HepG2 (cell line): Measurements from ENCODE around the gene PDE5A. TPM values are rescaled to one million over a fixed set of nuclear protein-coding genes. Genes with fewer than 3 reads are reported as not detected.

Experiments
- ATAC-seq: fragments of 200-7000 bp; cut with Tn5 transposase; 3 replicates; pipeline ENCODE4 v1.9.1; 2020; ENCODE audit warnings: mild to moderate bottlenecking, moderate library complexity
- BruUV-seq: library from RNA; stranded (reverse); fragments of 400-500 nt; replicated peaks from 2 replicates; lab custom pipeline; 2021; lab: Mats Ljungman, UMichigan
- CTCF ChIA-PET: fragments of 300-600 bp; formaldehyde crosslinking; extraction: SDS; loops from one replicate; lab custom pipeline; 2021; ENCODE audit warnings: low total read pairs, inconsistent platforms, low intra/inter-chr PET ratio; lab: Yijun Ruan, JAX
- POLR2A ChIA-PET: fragments of 350-600 bp; sonication (Branson Sonifier 250); formaldehyde crosslinking; loops from one replicate; lab custom pipeline; 2020; ENCODE audit warnings: antibody characterized with exemption, inconsistent platforms; lab: Yijun Ruan, JAX
- DNase-seq: peaks from one replicate; pipeline ENCODE4 v3.0.0-alpha.2; 2015; ENCODE audit warnings: low spot score
- FAIRE-seq: peaks from 3 replicates; lab custom pipeline; 2011; peaks lifted over from hg19 to GRCh38; lab: Jason Lieb, UNC
- H2AFZ ChIP-seq: one replicate; pipeline ENCODE4 v1.6.1; 2011; ENCODE audit warnings: low read length, inconsistent platforms
- H3K27ac ChIP-seq: fragments of 300-600 bp; 3 replicates; pipeline ENCODE4 v1.8.0; 2011; ENCODE audit warnings: mixed run types, mild to moderate bottlenecking, mixed read lengths, low read length, inconsistent platforms; ENCODE audit not compliant: insufficient read depth; ENCODE audit errors: extremely low read length
- H3K27me3 ChIP-seq, 2 experiments: fragments of 200-600 bp in 1 of 2; 2 replicates in 1 of 2; 3 replicates in 1 of 2; pipeline versions ENCODE4 v1.6.0 to v1.8.0; 2011; ENCODE audit warnings: low read length in 2 of 2, mild to moderate bottlenecking in 2 of 2, moderate library complexity in 2 of 2, inconsistent platforms in 1 of 2; ENCODE audit not compliant: insufficient read depth in 2 of 2, control insufficient read depth in 1 of 2
- H3K36me3 ChIP-seq, 2 experiments: fragments of 200-600 bp in 1 of 2; replicated peaks in 1 of 2; 2 replicates in 1 of 2; 3 replicates in 1 of 2; pipeline versions ENCODE4 v1.5.1 to v1.8.0; 2011; ENCODE audit warnings: low read length in 2 of 2, inconsistent platforms in 1 of 2; ENCODE audit not compliant: insufficient read depth in 2 of 2, control insufficient read depth in 1 of 2
- H3K4me1 ChIP-seq: 2 replicates; pipeline ENCODE4 v1.5.1; 2012; ENCODE audit warnings: low read length, inconsistent platforms; ENCODE audit not compliant: insufficient read depth
- H3K4me2 ChIP-seq: 2 replicates; pipeline ENCODE4 v1.6.0; 2011; ENCODE audit warnings: low read depth, low read length, inconsistent platforms
- H3K4me3 ChIP-seq, 3 experiments: fragments of 200-600 bp in 1 of 3; sonication (generic), shearing (Covaris generic) in 1 of 3; replicated peaks in 1 of 3; 2 replicates each; pipeline ENCODE4 v1.5.1; 2011 to 2016; ENCODE audit warnings: low read length in 3 of 3, inconsistent platforms in 2 of 3, low read depth in 2 of 3, mild to moderate bottlenecking in 2 of 3, control low read depth in 1 of 3, mixed read lengths in 1 of 3; ENCODE audit not compliant: insufficient read depth in 1 of 3
- H3K79me2 ChIP-seq: one replicate; pipeline ENCODE4 v1.6.1; 2011; ENCODE audit warnings: low read length, inconsistent platforms; ENCODE audit not compliant: insufficient read depth
- H3K9ac ChIP-seq: 2 replicates; pipeline ENCODE4 v1.6.0; 2011; ENCODE audit warnings: mild to moderate bottlenecking, low read depth, low read length, inconsistent platforms; ENCODE audit not compliant: insufficient read depth
- H3K9me3 ChIP-seq: 2 replicates; pipeline ENCODE4 v1.5.1; 2012; ENCODE audit warnings: mild to moderate bottlenecking, low read length
- H4K20me1 ChIP-seq: 2 replicates; pipeline ENCODE4 v1.6.0; 2011; ENCODE audit warnings: inconsistent platforms, mild to moderate bottlenecking, low read length, moderate library complexity; ENCODE audit not compliant: insufficient read depth
- AHDC1 ChIP-seq: sonication (generic); formaldehyde crosslinking; IDR thresholded peaks from 2 replicates; pipeline ENCODE4 v1.5.1; 2020; ENCODE audit warnings: mild to moderate bottlenecking, missing genetic modification reagents, borderline replicate concordance
- KLF6 ChIP-seq: IDR thresholded peaks from 2 replicates; pipeline ENCODE4 v1.8.0; 2016; ENCODE audit warnings: missing biosample characterization, missing genetic modification reagents
- MAX ChIP-seq: IDR thresholded peaks from 2 replicates; pipeline ENCODE4 v1.6.1; 2012; ENCODE audit warnings: inconsistent platforms
- RBM22 ChIP-seq: fragments of 200-400 bp; formaldehyde crosslinking; optimal IDR thresholded peaks from 2 replicates; pipeline ENCODE3; 2017; ENCODE audit warnings: mild to moderate bottlenecking, low read length, moderate library complexity
- ZBTB3 ChIP-seq: sonication (generic); formaldehyde crosslinking; IDR thresholded peaks from 2 replicates; pipeline ENCODE4 v1.4.0; 2020; ENCODE audit warnings: low read depth, mild to moderate bottlenecking, moderate library complexity, missing genetic modification reagents, borderline replicate concordance
- ZNF260 ChIP-seq: sonication (generic); formaldehyde crosslinking; IDR thresholded peaks from 2 replicates; pipeline ENCODE4 v1.4.0; 2020; ENCODE audit warnings: missing genetic modification reagents, low read depth, mild to moderate bottlenecking, borderline replicate concordance
- ZSCAN12 ChIP-seq: sonication (generic); formaldehyde crosslinking; IDR thresholded peaks from 2 replicates; pipeline ENCODE4 v1.9.0; 2021; ENCODE audit warnings: mild to moderate bottlenecking, missing genetic modification reagents
- WGBS: methylation state at CpG from one replicate; pipeline ENCODE4 v1.1.6; 2017; ENCODE audit warnings: low lambda C conversion rate; 5-methylcytosine and 5-hydroxymethylcytosine counted together
- in situ Hi-C: cut with HindIII; loops from 2 replicates; pipeline ENCODE4 v1.10.0; 2017; ENCODE audit warnings: low pct_unique_long_range_greater_than_20kb; ENCODE audit not compliant: extremely low pct_ligation_motif_present
- intact Hi-C: fragments of 100-400 bp; cut with micrococcal nuclease; formaldehyde crosslinking; loops from one replicate; pipeline ENCODE4 v1.10.0; 2022; ENCODE audit not compliant: unreplicated experiment
- polyA plus RNA-seq, 8 experiments: library from polyadenylated mRNA; depleted of rRNA in 3 of 8; stranded (reverse) in 7 of 8; unstranded in 1 of 8; fragments of >200 nt; fragmentation: Illumina TruSeq in 4 of 8; extraction: Trizol in 4 of 8; gene quantifications; 2 replicates each; pipeline versions ENCODE4 v1.2.1 to v1.2.3, GENCODE V29; 2011 to 2016; ENCODE audit warnings: low read depth in 4 of 8, missing spikeins in 1 of 8, mixed read lengths in 1 of 8; ENCODE audit not compliant: insufficient read depth in 1 of 8
- total RNA-seq, 5 experiments: library from RNA; depleted of rRNA; stranded (reverse); fragments of >200 nt; fragmentation: Illumina TruSeq; extraction: Trizol; gene quantifications; 2 replicates each; pipeline ENCODE4 v1.2.3, GENCODE V29; 2016; ENCODE audit warnings: low read depth in 1 of 5

The PDE5A gene
- total and polyA plus RNA-seq, 2 of the 13 experiments (the other 11 are each of a cell fraction or from before 2014, with no cell fraction given) = 0.22 to 0.44 TPM

GRCh38 chr4:119646347-119647071, 17.9 kb upstream of the PDE5A start:
- intact Hi-C loops (loop anchor here (5.0 kb wide), 1 partner anchor 141 kb away; no protein-coding TSS in a partner anchor), in situ Hi-C loops (loop anchor here (25.0 kb wide), 1 partner anchor 659 kb away; no protein-coding TSS in a partner anchor)
- H3K36me3 ChIP-seq = no peaks in the 10 kb centered on the region
- no TSS peak for BruUV-seq
- ChIA-PET POLR2A (no interaction called here), CTCF (no interaction called here)
- H3K9me3 ChIP-seq = no peaks in the 10 kb centered on the region
- DNase-seq (no peak), FAIRE-seq (no peak), ATAC-seq (no peak)
- no peak for TF ChIP-seq RBM22
- no peak for TF ChIP-seq AHDC1
- no peak for TF ChIP-seq KLF6 (CRISPR knock-in tag)
- no peak for TF ChIP-seq ZBTB3 (CRISPR knock-in tag)
- no peak for TF ChIP-seq ZSCAN12 (CRISPR knock-in tag)
- no peak for TF ChIP-seq MAX
- no peak for TF ChIP-seq ZNF260
- WGBS = 39% methylated on average over 4 of the region's 5 CpGs
- H4K20me1 ChIP-seq = no peaks in the 10 kb centered on the region
- H3K27me3 ChIP-seq = no peaks in the 10 kb centered on the region
- peaks cover 9% of the 10 kb centered on the region for H3K4me1 ChIP-seq
- no peaks in the 10 kb centered on the region for H3K79me2 ChIP-seq
- no peak overlapping the region for H3K27ac ChIP-seq
- H2AFZ ChIP-seq = no peak overlapping the region
- H3K9ac ChIP-seq = no peak overlapping the region
- no peak overlapping the region for H3K4me2 ChIP-seq
- no peak overlapping the region for H3K4me3 ChIP-seq
